Measurements from ENCODE around the gene SLC39A6.

DNA sequence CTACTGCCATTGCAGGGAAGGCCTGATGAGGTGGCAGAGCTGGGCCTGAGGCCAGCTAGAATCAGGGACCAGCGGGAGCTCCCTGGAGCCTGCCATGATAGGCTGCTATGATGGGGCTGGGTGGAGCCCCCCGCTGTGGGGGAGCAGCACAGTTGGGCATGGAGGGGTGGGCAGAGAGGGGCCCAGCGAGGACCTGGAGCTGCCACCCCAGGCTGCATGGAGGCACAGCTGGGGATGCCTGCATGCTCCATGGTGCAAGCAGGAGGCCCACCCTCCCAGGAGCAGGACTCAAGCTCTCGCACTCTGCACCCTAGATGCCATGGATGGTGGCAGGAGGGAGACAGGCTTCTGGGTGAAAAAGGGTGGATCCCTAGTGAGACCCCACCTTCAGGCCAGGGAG, 43.9 kb downstream of the SLC39A6 start:
- TF ChIP-seq, protein P1, sequence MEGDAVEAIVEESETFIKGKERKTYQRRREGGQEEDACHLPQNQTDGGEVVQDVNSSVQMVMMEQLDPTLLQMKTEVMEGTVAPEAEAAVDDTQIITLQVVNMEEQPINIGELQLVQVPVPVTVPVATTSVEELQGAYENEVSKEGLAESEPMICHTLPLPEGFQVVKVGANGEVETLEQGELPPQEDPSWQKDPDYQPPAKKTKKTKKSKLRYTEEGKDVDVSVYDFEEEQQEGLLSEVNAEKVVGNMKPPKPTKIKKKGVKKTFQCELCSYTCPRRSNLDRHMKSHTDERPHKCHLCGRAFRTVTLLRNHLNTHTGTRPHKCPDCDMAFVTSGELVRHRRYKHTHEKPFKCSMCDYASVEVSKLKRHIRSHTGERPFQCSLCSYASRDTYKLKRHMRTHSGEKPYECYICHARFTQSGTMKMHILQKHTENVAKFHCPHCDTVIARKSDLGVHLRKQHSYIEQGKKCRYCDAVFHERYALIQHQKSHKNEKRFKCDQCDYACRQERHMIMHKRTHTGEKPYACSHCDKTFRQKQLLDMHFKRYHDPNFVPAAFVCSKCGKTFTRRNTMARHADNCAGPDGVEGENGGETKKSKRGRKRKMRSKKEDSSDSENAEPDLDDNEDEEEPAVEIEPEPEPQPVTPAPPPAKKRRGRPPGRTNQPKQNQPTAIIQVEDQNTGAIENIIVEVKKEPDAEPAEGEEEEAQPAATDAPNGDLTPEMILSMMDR (IDR thresholded peaks at IDR 0.05 in 2 of 3, conservative IDR thresholded peaks at IDR 0.05 in 1 of 3; ENCODE audit: borderline replicate concordance in 1 of 3, insufficient read depth in 1 of 3, low read depth in 2 of 3, low read length in 2 of 3), result no peak
- TF ChIP-seq POLR2A (IDR thresholded peaks at IDR 0.05; ENCODE audit: borderline replicate concordance, extremely low read depth, insufficient read depth, insufficient read length) (no peak), EZH2phosphoT487 (IDR thresholded peaks at IDR 0.05; ENCODE audit: borderline replicate concordance) (no peak), POLR2AphosphoS5 (IDR thresholded peaks at IDR 0.05; ENCODE audit: low read depth, low read length) (no peak), EZH2 (IDR thresholded peaks at IDR 0.05) (no peak)
- TF ChIP-seq, protein P2, sequence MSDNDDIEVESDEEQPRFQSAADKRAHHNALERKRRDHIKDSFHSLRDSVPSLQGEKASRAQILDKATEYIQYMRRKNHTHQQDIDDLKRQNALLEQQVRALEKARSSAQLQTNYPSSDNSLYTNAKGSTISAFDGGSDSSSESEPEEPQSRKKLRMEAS (IDR thresholded peaks at IDR 0.05), result no peak
- TF ChIP-seq, protein P3, sequence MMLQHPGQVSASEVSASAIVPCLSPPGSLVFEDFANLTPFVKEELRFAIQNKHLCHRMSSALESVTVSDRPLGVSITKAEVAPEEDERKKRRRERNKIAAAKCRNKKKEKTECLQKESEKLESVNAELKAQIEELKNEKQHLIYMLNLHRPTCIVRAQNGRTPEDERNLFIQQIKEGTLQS (IDR thresholded peaks at IDR 0.05), result no peak
- TF ChIP-seq, protein P4, sequence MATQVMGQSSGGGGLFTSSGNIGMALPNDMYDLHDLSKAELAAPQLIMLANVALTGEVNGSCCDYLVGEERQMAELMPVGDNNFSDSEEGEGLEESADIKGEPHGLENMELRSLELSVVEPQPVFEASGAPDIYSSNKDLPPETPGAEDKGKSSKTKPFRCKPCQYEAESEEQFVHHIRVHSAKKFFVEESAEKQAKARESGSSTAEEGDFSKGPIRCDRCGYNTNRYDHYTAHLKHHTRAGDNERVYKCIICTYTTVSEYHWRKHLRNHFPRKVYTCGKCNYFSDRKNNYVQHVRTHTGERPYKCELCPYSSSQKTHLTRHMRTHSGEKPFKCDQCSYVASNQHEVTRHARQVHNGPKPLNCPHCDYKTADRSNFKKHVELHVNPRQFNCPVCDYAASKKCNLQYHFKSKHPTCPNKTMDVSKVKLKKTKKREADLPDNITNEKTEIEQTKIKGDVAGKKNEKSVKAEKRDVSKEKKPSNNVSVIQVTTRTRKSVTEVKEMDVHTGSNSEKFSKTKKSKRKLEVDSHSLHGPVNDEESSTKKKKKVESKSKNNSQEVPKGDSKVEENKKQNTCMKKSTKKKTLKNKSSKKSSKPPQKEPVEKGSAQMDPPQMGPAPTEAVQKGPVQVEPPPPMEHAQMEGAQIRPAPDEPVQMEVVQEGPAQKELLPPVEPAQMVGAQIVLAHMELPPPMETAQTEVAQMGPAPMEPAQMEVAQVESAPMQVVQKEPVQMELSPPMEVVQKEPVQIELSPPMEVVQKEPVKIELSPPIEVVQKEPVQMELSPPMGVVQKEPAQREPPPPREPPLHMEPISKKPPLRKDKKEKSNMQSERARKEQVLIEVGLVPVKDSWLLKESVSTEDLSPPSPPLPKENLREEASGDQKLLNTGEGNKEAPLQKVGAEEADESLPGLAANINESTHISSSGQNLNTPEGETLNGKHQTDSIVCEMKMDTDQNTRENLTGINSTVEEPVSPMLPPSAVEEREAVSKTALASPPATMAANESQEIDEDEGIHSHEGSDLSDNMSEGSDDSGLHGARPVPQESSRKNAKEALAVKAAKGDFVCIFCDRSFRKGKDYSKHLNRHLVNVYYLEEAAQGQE (IDR thresholded peaks at IDR 0.05; ENCODE audit: low read depth), result no peak

Measured in HCT116 (cell line).